ENCODE measurements around the gene BARHL2. TPM values are rescaled to one million over a fixed set of nuclear protein-coding genes. Genes with fewer than 3 reads are reported as not detected.

Gene BARHL2
- total RNA-seq, 1 donor from 2014 or later, result not detected

GRCh38 chr1:90753556-90753955 lies 36.5 kb upstream of the BARHL2 start:
- Mint-ChIP-seq H3K27ac (ENCODE audit: unreplicated experiment) (no peak overlapping the region), H3K4me1 (ENCODE audit: low read depth) (no peaks in the 10 kb centered on the region), H3K4me3 (ENCODE audit: unreplicated experiment) (no peak overlapping the region), H3K27me3 (ENCODE audit: low read depth) (peaks cover 23% of the 10 kb centered on the region), H3K9me3 (ENCODE audit: low read depth) (no peaks in the 10 kb centered on the region), H3K36me3 (ENCODE audit: low read depth) (no peaks in the 10 kb centered on the region)
- DNase-seq (ENCODE audit: low spot score), result no peak
- TF ChIP-seq CTCF (IDR thresholded peaks at IDR 0.05), result no peak

GRCh38 chr1:90748668-90749067 lies 31.6 kb upstream of the BARHL2 start:
- H3K36me3 Mint-ChIP-seq (ENCODE audit: low read depth), result no peaks in the 10 kb centered on the region
- DNase-seq (ENCODE audit: low spot score), result no peak
- H3K27me3 Mint-ChIP-seq (ENCODE audit: low read depth), result peaks cover 38% of the 10 kb centered on the region
- no peak overlapping the region for H3K27ac Mint-ChIP-seq (ENCODE audit: unreplicated experiment)
- H3K4me3 Mint-ChIP-seq (ENCODE audit: unreplicated experiment), result no peak overlapping the region
- no peaks in the 10 kb centered on the region for H3K4me1 Mint-ChIP-seq (ENCODE audit: low read depth)
- no peak for TF ChIP-seq CTCF (IDR thresholded peaks at IDR 0.05)
- H3K9me3 Mint-ChIP-seq (ENCODE audit: low read depth), result no peaks in the 10 kb centered on the region

- Mint-ChIP-seq H3K4me1 (ENCODE audit: low read depth) (no peaks in the 10 kb centered on the region), H3K27ac (ENCODE audit: unreplicated experiment) (no peak overlapping the region), H3K9me3 (ENCODE audit: low read depth) (no peaks in the 10 kb centered on the region), H3K4me3 (ENCODE audit: unreplicated experiment) (no peak overlapping the region), H3K27me3 (ENCODE audit: low read depth) (peaks cover 32% of the 10 kb centered on the region), H3K36me3 (ENCODE audit: low read depth) (no peaks in the 10 kb centered on the region)
- TF ChIP-seq CTCF (IDR thresholded peaks at IDR 0.05), result no peak
- no peak for DNase-seq (ENCODE audit: low spot score)
These were observed 29.8 kb upstream of the BARHL2 start for GRCh38 chr1:90746857-90747256.

GRCh38 chr1:90745972-90746371 lies 28.9 kb upstream of the BARHL2 start:
- TF ChIP-seq CTCF (IDR thresholded peaks at IDR 0.05), result no peak
- Mint-ChIP-seq H3K36me3 (ENCODE audit: low read depth) (no peaks in the 10 kb centered on the region), H3K27ac (ENCODE audit: unreplicated experiment) (no peak overlapping the region), H3K4me3 (ENCODE audit: unreplicated experiment) (no peak overlapping the region), H3K9me3 (ENCODE audit: low read depth) (no peaks in the 10 kb centered on the region), H3K4me1 (ENCODE audit: low read depth) (no peaks in the 10 kb centered on the region), H3K27me3 (ENCODE audit: low read depth) (peaks cover 35% of the 10 kb centered on the region)
- no peak for DNase-seq (ENCODE audit: low spot score)

GRCh38 chr1:90732136-90732535 lies 15.0 kb upstream of the BARHL2 start:
- no peak for TF ChIP-seq CTCF (IDR thresholded peaks at IDR 0.05)
- DNase-seq (ENCODE audit: low spot score), result no peak
- H3K27me3 Mint-ChIP-seq (ENCODE audit: low read depth), result peaks cover 74% of the 10 kb centered on the region
- no peaks in the 10 kb centered on the region for H3K9me3 Mint-ChIP-seq (ENCODE audit: low read depth)
- H3K4me1 Mint-ChIP-seq (ENCODE audit: low read depth), result peaks cover 15% of the 10 kb centered on the region
- H3K36me3 Mint-ChIP-seq (ENCODE audit: low read depth), result peaks cover 1% of the 10 kb centered on the region
- H3K27ac Mint-ChIP-seq (ENCODE audit: unreplicated experiment), result no peak overlapping the region
- no peak overlapping the region for H3K4me3 Mint-ChIP-seq (ENCODE audit: unreplicated experiment)
